ENCODE measurements around the gene SHMT2. TPM values are rescaled to one million over a fixed set of nuclear protein-coding genes. Genes with fewer than 3 reads are reported as not detected.

Gene SHMT2
- total and polyA plus RNA-seq, 2 donors (not counting 1 experiment from before 2014, with no cell fraction given): 154 to 380 TPM

DNA sequence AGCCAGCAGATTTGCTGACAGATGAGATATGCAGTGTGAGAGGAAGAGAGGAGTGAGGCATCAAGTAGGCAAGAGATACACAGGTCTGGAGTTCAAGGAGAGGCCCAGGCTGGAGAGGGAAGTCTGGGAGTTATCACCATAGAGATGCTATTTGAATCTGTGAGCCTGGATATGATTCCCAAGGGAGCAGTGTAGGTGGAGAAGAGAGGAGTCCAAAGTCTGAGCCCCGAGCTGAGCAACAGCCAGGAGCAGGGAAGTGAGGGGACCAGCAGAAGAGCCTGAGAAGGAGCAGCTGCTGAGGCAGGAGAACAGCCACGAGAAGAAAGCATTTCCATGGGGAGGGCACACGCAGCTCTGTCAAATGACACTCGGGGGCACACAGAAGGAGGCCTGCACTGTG is 33.1 kb upstream of the SHMT2 start:
- Histone ChIP-seq H3K9ac (ENCODE audit: insufficient read depth, low read length) (no peak overlapping the region), H3K27ac (ENCODE audit: insufficient read depth, low read length) (no peak overlapping the region), H4K20me1 (ENCODE audit: control insufficient read depth, extremely low read depth, insufficient read depth, low read length) (no peaks in the 10 kb centered on the region), H3K79me2 (ENCODE audit: control insufficient read depth, insufficient read depth, low read length) (no peaks in the 10 kb centered on the region), H3K4me3 (replicated peaks in 1 of 4; ENCODE audit: control extremely low read depth in 1 of 4, insufficient read depth in 1 of 4, low read depth in 3 of 4, low read length in 4 of 4) (no peak overlapping the region), H3K4me2 (ENCODE audit: extremely low read depth, insufficient read depth, low read length) (no peak overlapping the region), H3K9me3 (ENCODE audit: control insufficient read depth, insufficient read depth, low read depth, low read length) (no peaks in the 10 kb centered on the region), H2AFZ (ENCODE audit: low read length) (no peak overlapping the region), H3K36me3 (ENCODE audit: control insufficient read depth, insufficient read depth, low read length) (peaks cover 89% of the 10 kb centered on the region), H3K4me1 (ENCODE audit: control insufficient read depth, extremely low read depth, insufficient read depth, low read length) (no peaks in the 10 kb centered on the region), H3K27me3 (ENCODE audit: control insufficient read depth, insufficient read depth, low read length) (no peaks in the 10 kb centered on the region)
- TF ChIP-seq EZH2 (IDR thresholded peaks at IDR 0.05; ENCODE audit: low read length, missing control alignments) (no peak), CTCF (conservative IDR thresholded peaks at IDR 0.05 in 1 of 2, IDR thresholded peaks at IDR 0.05 in 1 of 2; ENCODE audit: low read depth in 1 of 2, low read length in 2 of 2) (no peak)
- DNase-seq (ENCODE audit: low read depth in 2 of 2): no peak

- no peak for DNase-seq (ENCODE audit: low read depth in 2 of 2)
- H3K4me3 ChIP-seq (replicated peaks in 1 of 4; ENCODE audit: control extremely low read depth in 1 of 4, insufficient read depth in 1 of 4, low read depth in 3 of 4, low read length in 4 of 4): no peak overlapping the region
- no peaks in the 10 kb centered on the region for H3K27me3 ChIP-seq (ENCODE audit: control insufficient read depth, insufficient read depth, low read length)
- no peaks in the 10 kb centered on the region for H3K4me1 ChIP-seq (ENCODE audit: control insufficient read depth, extremely low read depth, insufficient read depth, low read length)
- H2AFZ ChIP-seq (ENCODE audit: low read length): no peak overlapping the region
- peaks cover 89% of the 10 kb centered on the region for H3K36me3 ChIP-seq (ENCODE audit: control insufficient read depth, insufficient read depth, low read length)
- H3K9ac ChIP-seq (ENCODE audit: insufficient read depth, low read length): no peak overlapping the region
- no peaks in the 10 kb centered on the region for H3K9me3 ChIP-seq (ENCODE audit: control insufficient read depth, insufficient read depth, low read depth, low read length)
- TF ChIP-seq EZH2 (IDR thresholded peaks at IDR 0.05; ENCODE audit: low read length, missing control alignments) (no peak), CTCF (conservative IDR thresholded peaks at IDR 0.05 in 1 of 2, IDR thresholded peaks at IDR 0.05 in 1 of 2; ENCODE audit: low read depth in 1 of 2, low read length in 2 of 2) (no peak)
- H3K27ac ChIP-seq (ENCODE audit: insufficient read depth, low read length): no peak overlapping the region
- H4K20me1 ChIP-seq (ENCODE audit: control insufficient read depth, extremely low read depth, insufficient read depth, low read length): no peaks in the 10 kb centered on the region
- H3K79me2 ChIP-seq (ENCODE audit: control insufficient read depth, insufficient read depth, low read length): no peaks in the 10 kb centered on the region
- no peak overlapping the region for H3K4me2 ChIP-seq (ENCODE audit: extremely low read depth, insufficient read depth, low read length)
Observed at GRCh38 chr12:57196956-57197355, 32.6 kb upstream of the SHMT2 start.

DNA sequence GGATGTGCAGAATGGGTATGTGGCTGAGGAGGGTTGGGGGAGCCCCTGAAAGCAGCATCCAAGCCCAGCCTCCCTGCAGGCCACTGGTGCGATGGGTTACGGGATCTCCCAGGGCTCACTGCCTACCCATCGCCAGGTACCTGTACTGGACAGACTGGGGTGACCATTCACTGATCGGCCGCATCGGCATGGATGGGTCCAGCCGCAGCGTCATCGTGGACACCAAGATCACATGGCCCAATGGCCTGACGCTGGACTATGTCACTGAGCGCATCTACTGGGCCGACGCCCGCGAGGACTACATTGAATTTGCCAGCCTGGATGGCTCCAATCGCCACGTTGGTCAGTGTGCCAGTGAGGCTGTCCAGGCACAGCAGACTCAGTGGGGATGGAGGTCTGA is 31.2 kb upstream of the SHMT2 start:
- H3K27ac ChIP-seq (ENCODE audit: insufficient read depth, low read length): no peak overlapping the region
- DNase-seq (ENCODE audit: low read depth in 2 of 2): no peak
- TF ChIP-seq CTCF (conservative IDR thresholded peaks at IDR 0.05 in 1 of 2, IDR thresholded peaks at IDR 0.05 in 1 of 2; ENCODE audit: low read depth in 1 of 2, low read length in 2 of 2) (no peak), EZH2 (IDR thresholded peaks at IDR 0.05; ENCODE audit: low read length, missing control alignments) (no peak)
- no peak overlapping the region for H3K4me2 ChIP-seq (ENCODE audit: extremely low read depth, insufficient read depth, low read length)
- no peaks in the 10 kb centered on the region for H3K79me2 ChIP-seq (ENCODE audit: control insufficient read depth, insufficient read depth, low read length)
- H3K27me3 ChIP-seq (ENCODE audit: control insufficient read depth, insufficient read depth, low read length): no peaks in the 10 kb centered on the region
- H3K4me1 ChIP-seq (ENCODE audit: control insufficient read depth, extremely low read depth, insufficient read depth, low read length): no peaks in the 10 kb centered on the region
- no peak overlapping the region for H3K9ac ChIP-seq (ENCODE audit: insufficient read depth, low read length)
- peaks cover 88% of the 10 kb centered on the region for H3K36me3 ChIP-seq (ENCODE audit: control insufficient read depth, insufficient read depth, low read length)
- H4K20me1 ChIP-seq (ENCODE audit: control insufficient read depth, extremely low read depth, insufficient read depth, low read length): no peaks in the 10 kb centered on the region
- no peaks in the 10 kb centered on the region for H3K9me3 ChIP-seq (ENCODE audit: control insufficient read depth, insufficient read depth, low read depth, low read length)
- no peak overlapping the region for H3K4me3 ChIP-seq (replicated peaks in 1 of 4; ENCODE audit: control extremely low read depth in 1 of 4, insufficient read depth in 1 of 4, low read depth in 3 of 4, low read length in 4 of 4)
- no peak overlapping the region for H2AFZ ChIP-seq (ENCODE audit: low read length)
